Activated CD8-positive, alpha-beta memory T cell treated with anti-CD3 and anti-CD28 coated beads, Interleukin-2, amount 50 U/mL, for 4 hours (primary cell): Measurements from ENCODE around the gene NHLRC4.

Experiments used
- DNase-seq: peaks from one replicate; pipeline ENCODE4 v3.0.0-alpha.2; 2020

The NHLRC4 gene

DNA sequence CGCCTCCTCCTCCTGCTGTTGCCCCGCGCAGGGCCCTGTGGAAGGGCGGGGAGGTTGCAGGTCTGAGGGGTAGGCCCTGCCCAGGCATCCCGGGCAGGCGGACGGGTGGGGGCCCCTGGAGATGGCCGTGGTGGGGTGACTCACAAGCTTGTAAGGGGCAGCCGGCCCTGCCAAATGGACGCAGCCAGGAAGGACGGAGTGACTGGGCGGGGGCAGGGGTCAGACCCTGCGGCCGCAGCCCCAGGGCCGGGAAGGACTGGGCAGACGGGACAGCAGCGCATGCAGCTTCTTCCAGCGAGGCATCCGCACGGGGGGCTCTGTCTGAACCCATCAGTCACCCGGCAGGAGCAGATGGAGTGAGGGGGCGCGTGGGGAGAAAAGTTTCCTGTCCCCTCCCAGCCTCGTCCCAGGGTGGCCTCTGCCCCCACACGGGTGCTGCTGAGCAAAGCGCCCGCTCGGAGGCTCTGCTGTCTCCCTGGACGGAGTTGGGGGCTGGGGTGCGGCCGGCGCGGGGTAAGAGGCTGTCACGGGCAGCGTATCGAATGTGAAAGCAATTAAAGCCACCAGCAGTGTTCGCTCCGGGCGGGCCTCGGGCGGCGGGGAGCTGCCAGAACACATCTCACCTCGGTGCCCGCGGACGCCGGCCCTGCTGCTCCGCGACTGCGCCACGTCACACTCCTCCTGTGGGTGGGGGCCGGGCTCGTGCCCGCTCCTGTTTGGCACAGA lies 12.0 kb upstream of the NHLRC4 start:
- no peak for DNase-seq

DNA sequence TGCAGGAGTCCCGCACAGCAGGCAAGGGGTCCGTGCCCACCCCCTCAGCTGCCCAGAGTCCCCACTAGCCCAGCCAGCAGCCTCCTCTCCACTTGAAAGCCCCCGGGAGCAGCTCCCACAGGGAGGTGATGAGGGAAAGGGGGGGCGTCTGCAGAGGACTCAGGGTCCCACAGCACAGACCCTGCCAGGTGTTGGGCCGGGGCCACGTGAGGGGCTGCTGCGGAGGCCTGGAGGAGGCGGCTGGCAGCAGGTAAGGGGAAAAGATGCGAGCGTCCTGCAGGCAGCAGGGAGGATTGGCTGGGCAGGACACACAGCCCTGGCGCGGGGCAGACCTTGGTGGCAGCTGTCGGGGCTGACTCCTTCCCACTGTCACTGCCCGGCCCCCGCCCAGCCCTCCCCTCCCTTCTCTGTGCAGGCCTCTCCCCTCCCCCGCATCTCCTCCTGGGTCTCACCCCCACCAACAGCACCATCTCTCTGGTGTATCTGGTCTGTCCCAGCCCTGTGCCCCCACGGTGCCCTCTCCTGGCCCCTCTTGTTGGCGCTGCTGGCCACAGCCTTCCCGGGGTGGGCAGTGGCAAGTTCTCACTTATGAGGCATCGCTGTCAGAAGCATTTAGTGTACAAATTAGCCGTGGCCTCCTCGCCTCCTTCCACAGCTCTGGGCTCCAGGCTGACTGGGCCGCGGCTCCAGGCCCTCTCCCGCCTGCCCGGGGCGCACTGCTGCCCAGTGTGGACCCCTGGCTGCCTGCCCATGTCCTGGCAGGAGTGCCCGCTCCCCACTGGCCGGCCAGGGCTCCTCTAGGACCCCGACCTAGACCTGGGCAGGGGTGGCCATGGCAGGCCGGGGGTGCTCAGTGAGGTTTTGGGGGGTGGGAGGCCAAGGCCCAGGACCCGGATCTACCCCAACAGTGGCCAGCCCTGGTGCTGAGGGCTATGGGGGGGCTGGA lies 11.0 kb upstream of the NHLRC4 start:
- no peak for DNase-seq

DNA sequence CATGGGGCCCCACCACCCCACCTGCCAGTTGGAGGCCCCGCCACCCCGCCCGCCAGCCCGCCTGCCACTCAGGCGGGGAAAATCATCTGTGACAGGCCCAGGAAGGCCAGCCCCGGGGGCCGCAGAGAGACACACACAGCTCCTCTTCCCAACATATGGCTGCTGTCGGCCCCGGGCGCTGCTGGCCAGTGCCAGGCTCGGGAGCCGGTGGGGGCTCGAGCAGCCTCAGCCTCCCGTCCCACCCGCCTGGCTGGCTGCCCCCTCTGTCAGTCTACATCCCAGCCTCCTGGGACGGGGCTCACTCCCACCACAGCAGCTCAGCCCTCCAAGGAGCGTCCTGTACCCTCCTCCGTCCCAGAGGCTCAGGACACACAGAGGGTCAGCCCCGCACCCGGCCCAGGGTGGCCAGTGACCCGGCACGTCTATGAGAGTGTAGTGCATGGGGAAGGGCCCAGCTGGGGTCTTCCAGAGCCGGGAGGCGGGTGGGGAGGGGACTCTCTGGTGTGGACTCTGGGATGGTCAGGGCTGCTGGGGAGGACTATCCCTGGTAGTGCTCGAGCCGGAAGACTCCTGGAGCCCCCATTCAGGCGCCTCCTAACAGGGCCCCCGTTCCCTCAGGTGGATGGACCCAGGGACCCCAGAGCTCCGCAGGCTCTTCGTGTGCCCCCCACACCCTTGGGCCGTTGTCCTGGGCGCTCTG lies 10.2 kb upstream of the NHLRC4 start:
- no peak for DNase-seq

DNA sequence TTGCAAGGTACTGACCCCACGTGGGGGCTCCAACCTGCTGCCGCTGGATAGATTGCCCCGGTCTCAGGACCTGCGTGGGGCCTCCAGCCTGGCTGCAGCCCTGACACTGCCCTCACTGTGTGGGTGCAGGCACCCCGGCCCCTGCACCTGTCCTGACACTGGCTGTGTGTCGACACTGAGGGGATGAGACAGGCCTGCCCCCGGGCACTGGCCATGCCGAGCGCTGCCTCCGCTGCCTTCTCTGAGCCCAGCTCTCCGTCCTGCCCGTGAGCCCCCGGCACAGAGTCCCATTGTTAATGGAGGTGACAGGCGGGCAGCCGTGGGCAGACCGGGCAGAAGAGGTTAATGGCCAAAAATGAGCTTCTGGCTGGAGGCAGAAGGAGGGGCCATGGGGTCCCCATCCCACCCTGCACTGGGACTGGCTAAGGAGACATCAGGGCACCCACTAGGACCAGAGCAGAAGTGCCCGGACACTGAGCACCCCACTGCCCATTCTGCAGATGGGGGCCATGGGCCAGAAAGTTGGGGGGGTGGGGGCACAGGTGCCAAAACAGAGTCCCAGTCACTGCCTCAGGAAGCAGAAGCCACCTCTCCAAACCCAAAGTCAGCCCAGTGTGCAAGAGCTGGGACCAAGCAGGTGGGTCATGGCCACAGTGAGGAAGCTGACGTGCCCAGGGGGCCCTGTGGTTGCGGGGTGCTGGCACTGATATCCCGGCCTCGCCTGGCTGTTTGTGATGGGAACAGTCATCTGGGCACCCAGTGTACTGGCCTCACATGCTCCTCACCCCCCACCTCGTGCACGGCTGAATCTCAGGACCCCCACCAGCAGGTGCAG lies 9.1 kb upstream of the NHLRC4 start:
- DNase-seq = no peak

DNA sequence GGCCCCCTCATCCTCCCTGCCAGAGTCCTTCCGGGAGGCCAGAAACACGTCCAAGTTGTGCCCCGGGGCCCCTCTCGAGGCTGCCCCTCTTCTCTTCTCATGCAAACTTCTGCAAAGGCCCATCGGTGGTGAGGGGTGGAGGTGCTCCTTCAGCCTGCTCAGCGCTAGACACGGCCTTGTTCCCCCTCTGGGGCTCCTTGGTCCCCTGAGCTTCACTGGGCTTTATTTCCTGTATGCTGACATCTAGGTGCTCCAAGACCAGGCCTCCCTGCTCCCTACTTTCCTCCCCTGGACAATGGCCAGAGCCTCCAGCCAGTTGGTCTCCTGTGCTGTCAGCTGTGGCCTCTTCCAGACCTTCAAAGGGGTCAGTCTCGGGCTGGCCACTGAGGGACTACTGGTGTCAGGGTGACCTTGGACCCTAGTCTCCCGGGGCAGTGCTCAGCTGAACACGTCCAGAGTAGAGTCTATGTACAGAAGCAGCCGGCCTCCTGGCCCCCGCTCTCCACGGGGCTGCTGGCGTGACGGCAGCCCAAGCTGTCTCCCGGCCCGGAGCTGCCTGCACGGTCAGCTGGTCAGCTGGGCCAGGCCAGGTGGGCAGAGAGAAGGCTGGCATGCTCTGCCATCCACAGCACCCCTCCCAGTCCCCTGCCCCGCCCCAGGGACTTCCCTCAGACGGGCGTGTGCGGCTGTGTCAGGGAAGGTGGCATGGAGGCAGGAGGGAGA lies 8.3 kb upstream of the NHLRC4 start:
- DNase-seq = no peak

DNA sequence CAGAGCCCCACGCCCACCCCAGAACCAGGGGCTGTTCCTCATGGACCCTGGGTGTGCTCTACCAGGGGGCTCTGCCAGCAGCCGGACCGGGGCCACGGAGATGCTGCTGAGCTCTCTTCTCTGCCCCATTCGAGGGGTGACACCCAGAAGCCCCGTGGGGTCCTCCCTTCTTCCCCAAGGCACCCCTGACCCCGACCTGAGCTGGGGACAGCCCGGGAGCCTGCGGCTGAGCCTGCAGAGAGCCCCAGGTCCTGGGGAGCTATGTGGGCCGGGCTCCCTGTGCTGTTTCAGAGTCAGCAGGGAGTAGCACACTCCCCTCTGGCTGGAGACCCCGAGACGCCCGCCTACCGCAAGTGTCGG lies 7.8 kb upstream of the NHLRC4 start:
- no peak for DNase-seq

DNA sequence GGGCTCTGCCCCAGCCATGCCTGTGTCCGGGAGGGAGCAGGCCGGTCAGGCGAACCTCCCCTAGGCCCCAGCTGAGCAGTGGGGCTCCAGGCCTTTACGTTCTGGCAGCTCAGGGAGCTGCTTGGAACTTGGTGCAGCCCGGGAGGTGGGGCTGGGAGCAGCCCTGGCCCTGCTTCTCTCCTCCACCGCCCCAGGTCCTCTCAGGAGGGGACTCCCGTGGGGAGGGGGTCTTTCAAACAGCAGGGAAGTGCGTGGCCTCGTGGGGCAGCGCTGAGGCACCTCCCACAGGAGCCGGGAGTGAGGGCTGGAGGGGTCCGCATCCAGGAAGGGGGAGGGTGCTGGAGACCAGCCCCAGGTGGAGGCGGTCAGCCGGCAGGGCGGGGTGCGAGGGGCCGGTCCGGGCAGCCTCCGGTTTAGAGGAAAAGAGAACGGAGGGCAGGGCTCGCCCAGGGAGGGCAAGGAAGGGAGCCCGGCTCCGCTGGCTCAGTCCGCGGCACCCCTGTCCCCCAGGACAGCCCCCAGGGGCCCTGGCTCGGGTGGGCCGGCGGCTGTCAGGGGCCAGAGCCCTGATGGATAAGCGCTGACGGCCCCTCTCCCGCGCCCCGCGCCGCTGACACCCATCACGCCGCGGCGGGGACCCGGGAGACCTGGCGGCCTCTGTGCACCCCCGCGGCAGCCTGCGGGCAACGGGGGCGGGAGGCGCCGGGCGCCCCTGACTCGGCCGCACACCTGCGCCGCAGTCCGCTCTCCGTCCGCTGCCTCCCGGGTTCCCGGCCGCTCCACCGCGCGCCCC lies 7.2 kb upstream of the NHLRC4 start:
- no peak for DNase-seq

DNA sequence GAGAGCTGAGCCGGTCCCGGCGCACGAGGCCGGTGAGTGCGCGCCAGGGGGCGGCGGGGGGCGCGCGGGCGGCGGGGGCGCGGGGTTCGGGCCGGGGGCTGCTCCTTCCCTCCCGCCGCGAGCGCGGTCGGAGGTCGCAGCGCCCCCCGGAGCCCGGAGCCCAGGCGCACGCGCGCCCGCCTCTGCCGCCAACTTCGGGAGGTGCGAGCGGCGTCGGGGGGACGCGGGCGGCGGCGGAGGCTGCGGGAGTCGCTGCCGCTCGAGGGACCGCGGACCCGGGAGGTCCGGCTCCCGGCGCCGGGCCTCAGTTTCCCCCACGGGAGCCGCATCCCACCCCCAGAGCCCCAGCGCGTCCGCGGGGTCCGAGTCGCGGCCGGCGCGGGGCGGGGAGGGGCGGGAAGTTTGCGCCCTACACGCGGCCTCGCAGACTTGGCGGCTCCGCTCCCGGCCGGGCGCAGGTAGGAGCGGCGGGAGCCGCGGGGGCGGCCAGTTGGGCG lies 6.6 kb upstream of the NHLRC4 start, which contains the start of gene PRR35:
Gene PRR35, plus strand, starts transcription at position 191 of the 497 bp plus-strand sequence. CDS start 2,901 bp downstream, outside the sequence.
- no peak for DNase-seq

DNA sequence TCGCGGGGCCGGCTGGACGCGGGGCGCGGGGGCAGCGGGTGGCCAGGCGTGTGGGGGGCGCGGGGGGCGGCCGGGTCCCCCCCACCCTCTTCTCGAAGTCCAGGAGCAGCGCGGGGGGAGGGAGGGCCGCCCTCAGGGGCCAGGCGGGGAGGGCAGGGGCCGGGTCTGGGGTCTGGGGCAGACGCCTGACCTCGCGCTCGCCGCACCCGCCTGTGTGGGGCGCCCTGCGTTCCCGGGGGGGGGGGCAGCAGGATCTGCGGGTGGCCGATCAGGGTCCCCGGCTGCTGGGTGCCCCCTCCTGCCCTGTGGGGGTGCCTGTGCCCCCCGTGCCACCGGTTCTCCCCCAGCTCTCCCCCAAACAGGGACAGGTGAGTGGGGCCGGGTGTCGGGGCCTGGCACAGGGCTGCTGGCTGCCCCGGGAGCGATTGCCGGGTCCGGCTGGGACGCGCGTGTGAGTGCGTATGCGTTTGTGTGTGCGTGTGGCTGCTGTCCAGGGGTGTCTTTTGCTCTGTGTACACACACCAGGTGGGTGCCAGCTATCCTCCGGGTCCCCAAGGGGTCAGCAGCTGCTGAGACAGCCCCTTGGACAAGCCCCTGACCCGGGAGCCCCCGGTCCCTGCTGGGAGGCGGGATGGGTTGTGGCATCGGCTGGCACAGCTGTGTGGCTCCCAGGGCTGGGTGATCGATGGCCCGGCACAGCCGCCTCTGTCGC lies 5.9 kb upstream of the NHLRC4 start:
- no peak for DNase-seq

DNA sequence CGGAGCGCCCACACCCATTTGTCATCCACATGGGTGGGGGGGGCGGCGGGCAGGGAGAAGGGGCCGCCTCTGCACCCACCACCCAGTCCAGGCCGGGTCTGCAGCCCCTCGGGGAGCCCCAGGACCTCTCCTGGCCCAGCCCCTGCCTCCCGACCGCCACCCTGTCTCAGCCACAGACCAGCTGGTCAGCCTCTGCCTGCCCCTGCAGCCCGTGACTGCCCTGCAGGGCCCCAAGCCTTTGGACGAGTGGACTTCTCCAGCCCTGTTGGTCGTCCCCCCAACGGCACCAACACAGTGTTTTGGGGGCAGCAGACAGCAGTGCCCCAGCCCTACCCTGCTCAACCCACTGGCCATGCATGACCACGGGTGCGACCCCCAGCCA lies 5.4 kb upstream of the NHLRC4 start:
- no peak for DNase-seq

DNA sequence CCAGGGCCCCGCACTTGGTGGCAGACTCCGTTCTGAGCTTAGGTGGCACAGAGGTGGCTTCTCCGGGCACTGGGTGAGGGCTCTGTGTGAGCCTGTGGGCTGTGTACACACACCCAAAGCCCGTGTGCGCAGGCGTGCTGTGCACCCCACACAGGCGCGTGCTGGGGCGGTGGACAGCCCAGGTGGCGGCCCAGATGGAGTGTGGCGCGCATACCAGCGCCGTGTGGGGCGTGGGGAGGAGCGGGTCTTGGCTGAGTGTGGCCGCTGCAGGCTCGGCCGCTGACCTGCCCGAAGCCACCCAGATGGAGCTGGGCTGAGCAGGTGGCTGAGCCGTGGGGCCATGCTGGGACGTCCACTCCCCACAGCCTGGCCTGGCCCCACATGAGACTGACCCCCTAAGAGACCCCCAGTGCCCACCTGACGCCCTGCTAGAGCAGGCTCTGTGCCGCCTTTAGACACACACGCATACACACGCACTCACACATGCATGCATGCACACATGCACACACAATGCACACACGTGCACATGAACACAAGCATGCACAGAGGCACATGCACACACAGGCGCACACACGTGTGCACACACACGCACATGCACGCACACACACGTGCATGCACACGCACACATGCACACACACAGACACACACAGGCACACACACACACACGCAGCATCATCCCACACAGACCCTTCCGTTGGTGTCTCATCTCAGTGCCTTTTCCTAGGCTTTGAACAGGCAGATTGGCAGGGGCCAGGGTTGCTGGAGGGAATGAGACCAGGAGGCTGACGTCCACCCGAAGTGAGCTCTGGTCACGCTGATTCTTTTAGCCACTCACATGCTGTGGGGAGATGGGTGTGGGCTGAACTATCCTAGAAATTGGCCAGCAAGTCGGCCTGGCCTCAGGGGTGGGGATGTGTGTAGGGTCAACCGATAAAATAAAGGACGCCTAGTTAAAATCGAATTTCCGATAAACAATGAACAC lies 4.6 kb upstream of the NHLRC4 start:
- no peak for DNase-seq

DNA sequence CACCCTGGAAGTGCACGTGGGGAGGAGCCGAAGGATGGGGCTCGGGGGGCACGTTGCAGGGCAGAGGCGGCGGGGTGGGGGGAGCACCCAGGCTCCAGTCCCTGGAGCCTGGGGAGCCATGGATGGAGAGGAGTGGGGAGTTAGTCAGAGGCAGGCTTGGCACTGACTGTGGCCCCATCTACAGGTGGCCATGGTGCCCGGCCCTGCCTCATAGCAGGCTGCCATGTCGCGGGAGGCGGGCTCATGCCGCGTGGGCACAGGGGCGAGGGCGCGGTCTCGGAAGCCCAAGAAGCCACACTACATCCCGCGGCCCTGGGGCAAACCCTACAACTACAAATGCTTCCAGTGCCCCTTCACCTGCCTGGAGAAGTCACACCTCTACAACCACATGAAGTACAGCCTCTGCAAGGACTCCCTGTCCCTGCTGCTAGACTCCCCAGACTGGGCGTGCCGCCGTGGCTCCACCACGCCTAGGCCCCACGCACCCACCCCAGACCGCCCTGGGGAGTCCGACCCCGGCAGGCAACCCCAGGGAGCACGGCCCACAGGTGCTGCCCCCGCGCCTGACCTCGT lies 3.6 kb upstream of the NHLRC4 start:
- DNase-seq = no peak

DNA sequence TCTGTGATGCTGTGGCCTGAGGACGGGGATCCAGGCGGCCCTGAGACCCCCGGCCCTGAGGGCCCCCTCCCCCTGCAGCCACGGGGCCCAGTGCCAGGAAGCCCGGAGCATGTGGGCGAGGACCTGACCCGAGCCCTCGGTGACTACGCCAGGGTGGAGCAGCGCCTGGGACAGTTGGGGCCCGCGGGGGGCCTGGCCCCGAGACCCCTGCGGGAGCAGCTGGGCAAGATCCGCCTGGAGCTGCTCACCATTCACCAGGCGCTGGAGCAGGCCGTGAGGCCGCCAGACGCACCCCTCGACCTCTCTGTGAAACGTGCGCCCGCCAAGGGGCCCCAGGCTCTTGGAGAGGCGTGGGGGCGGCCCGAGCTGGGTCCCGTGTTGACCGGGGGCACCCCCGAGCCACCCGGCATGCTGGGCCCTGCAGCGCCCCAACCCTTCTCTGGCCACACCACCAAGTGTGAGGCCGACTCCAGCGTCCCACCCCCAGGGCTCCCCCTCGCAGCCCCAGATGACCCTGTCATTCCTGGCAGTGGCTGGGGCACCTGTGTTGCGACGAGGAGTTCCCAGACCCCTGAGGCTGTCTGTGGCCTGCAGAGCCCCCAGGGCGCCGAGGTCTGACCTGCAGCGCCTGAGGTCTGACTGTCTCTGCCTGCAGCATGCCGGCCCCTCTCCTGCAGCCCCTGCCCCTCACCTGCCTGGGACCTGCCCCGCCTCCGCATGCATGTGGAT lies 2.0 kb upstream of the NHLRC4 start:
- DNase-seq = no peak

DNA sequence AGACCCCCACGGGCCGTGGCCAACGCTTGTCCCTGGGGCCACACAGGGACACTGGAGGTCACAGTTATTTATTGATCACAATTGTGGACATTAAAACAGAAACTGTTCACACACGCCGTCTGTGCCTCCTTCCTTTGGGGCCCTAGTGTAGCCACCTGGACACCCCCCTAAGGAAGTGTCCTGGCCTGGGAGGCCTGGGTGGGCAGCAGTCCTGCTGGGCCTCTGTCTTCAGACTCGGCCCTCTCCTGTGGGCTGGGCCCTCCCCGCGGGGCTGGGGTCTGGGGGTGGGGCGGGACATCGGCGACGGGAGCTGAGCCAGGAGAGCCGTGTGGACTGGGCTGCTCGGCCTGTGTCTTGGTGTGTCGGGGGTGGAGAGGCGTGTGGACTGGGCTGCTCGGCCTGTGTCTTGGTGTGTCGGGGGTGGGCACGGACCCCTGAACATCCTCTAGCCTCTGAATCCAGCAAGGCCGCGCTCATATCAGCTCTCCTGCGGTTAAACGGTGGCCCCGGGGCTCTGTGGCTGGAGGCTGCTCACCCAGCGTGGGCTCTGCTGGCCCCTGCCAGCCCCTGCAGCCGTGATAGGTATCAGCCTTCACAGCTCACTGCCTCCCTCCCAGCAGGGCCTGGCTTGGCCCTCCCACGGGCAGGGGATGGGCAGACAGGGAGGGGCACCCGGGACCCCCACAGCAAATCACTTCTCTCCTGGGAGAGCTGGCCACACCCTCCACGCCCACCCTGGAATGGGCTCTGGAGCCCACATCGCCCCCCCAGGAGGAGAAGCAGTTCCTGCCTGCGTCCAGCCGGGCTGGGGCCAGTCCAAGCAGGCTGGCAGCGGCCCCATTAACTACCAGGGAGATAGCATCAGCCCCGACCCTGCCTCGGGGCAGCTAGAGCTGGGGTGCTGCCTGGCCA lies 1.1 kb upstream of the NHLRC4 start:
- DNase-seq = no peak

DNA sequence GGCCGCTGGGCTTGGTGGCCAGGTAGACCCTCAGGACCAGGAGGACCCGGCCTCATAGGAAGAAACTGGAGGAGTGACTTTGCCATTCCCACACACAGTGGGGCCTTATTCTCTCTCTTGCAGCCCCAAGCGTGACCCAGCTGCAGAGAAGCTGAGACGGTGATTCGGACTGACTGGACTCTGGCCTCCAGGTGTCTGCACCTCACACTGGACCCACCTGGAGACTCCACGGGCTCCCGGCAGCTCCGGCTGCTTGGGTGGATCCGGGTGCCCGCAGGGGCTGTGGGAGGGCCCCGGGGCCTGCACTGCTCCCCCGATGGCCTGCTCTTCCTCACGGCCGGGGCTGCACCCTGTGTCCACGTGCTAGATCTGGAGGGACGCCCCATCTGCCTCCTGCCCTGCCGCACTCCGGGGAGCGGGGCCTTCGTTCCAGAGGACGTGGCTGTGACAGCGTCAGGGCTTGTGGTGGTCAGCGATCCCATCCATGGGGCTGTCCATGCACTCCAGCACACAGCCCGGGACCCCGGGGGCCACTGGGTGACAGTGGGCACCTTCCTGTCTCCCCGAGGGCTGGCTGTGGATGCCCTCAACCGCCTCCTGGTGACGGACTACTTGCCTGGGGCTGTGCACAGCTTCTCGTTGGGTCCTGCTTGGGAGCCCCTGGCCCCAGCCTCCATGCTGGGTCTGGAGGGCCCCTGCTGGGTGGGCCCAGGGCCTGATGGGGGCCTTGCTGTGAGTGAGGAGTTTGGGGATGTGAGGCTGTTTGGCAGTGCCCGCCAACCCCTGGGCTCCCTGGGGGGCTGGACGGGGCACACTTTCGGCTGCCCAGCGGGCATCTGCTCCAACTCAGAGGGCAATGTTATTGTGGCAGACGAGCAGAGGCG lies 810 bp downstream of the NHLRC4 start:
- no peak for DNase-seq
